PFSK-1 (cell line): ENCODE results near the gene ZFAND6.

Experiments used
- POLR2AphosphoS5 ChIP-seq: IDR thresholded peaks from 2 replicates; pipeline ENCODE4 v1.6.1; 2012; ENCODE audit warnings: low read depth, mild to moderate bottlenecking, control low read depth, low read length, moderate library complexity
- TAF1 ChIP-seq: IDR thresholded peaks from 2 replicates; pipeline ENCODE4 v1.6.1; 2012; ENCODE audit warnings: low read length, control low read depth, borderline replicate concordance; ENCODE audit not compliant: insufficient read depth

GRCh38 chr15:80179935-80180334 is 120.5 kb downstream of the ZFAND6 start:
- TF ChIP-seq TAF1 = no peak
- no peak for TF ChIP-seq POLR2AphosphoS5
